HFFc6 (cell line): Measurements from ENCODE around the gene ZDHHC1. TPM values are rescaled to one million over a fixed set of nuclear protein-coding genes. Genes with fewer than 3 reads are reported as not detected.
A peak's percentile ranks its signal among the peaks of the same experiment; 100 is the strongest.

Experiments used
- DNase-seq: peaks from one replicate; pipeline ENCODE4 v3.0.0-alpha.2; 2018
- H3K27ac Mint-ChIP-seq: 2 replicates; pipeline ENCODE4 v1.8.0; 2020; ENCODE audit warnings: mild to moderate bottlenecking, mixed read lengths
- H3K27me3 Mint-ChIP-seq: 2 replicates; pipeline ENCODE4 v1.8.0; 2021; ENCODE audit warnings: mild to moderate bottlenecking, moderate library complexity, mixed read lengths; ENCODE audit not compliant: insufficient read depth
- H3K36me3 Mint-ChIP-seq: 2 replicates; pipeline ENCODE4 v1.8.0; 2021; ENCODE audit warnings: low read depth, mixed read lengths
- H3K4me1 Mint-ChIP-seq: 2 replicates; pipeline ENCODE4 v1.8.0; 2020; ENCODE audit warnings: low read depth, mixed read lengths
- H3K4me3 Mint-ChIP-seq: 2 replicates; pipeline ENCODE4 v1.8.0; 2020; ENCODE audit warnings: mild to moderate bottlenecking, moderate library complexity, mixed read lengths
- H3K9me3 Mint-ChIP-seq: 2 replicates; pipeline ENCODE4 v1.8.0; 2020; ENCODE audit warnings: mild to moderate bottlenecking, mixed read lengths
- CTCF ChIP-seq: fragments of 200-600 bp; sonication (generic); IDR thresholded peaks from 2 replicates; pipeline ENCODE4 v1.5.0; 2021; ENCODE audit warnings: antibody characterized with exemption, mild to moderate bottlenecking
- total RNA-seq, 6 experiments: library from RNA; stranded (reverse); fragmentation: NEBNext Ultra II Directional; extraction: Animal tissue kit (Norgen Biotek cat#: 25700); gene quantifications; 2 replicates in 1 of 6; 3 replicates in 5 of 6; pipeline ENCODE4 v1.2.3, GENCODE V29; 2021

The ZDHHC1 gene
- total RNA-seq, 6 experiments from 2014 or later: 2.1 to 5.4 (median 2.8) TPM

- Mint-ChIP-seq H3K4me3 (no peak overlapping the region), H3K36me3 (no peaks in the 10 kb centered on the region; the same call in 1 of the 2 replicates), H3K27me3 (no peaks in the 10 kb centered on the region), H3K27ac (no peak overlapping the region), H3K9me3 (no peaks in the 10 kb centered on the region), H3K4me1 (peaks cover 50% of the 10 kb centered on the region)
- no peak for TF ChIP-seq CTCF
- no peak for DNase-seq
These were observed 45.5 kb upstream of the ZDHHC1 start for GRCh38 chr16:67461600-67462278.

- Mint-ChIP-seq H3K4me1 (peaks cover 58% of the 10 kb centered on the region), H3K9me3 (no peaks in the 10 kb centered on the region), H3K36me3 (no peaks in the 10 kb centered on the region; the same call in 1 of the 2 replicates), H3K27ac (no peak overlapping the region), H3K4me3 (no peak overlapping the region), H3K27me3 (no peaks in the 10 kb centered on the region)
- TF ChIP-seq CTCF: no peak
- no peak for DNase-seq
These were observed 44.7 kb upstream of the ZDHHC1 start for GRCh38 chr16:67460961-67461360.

GRCh38 chr16:67460168-67460567 lies 43.9 kb upstream of the ZDHHC1 start:
- no peak for TF ChIP-seq CTCF
- Mint-ChIP-seq H3K4me1 (peaks cover 50% of the 10 kb centered on the region), H3K9me3 (no peaks in the 10 kb centered on the region), H3K4me3 (no peak overlapping the region), H3K27ac (no peak overlapping the region; the same call in 1 of the 2 replicates), H3K36me3 (no peaks in the 10 kb centered on the region; the same call in 1 of the 2 replicates), H3K27me3 (no peaks in the 10 kb centered on the region; the same call in 1 of the 2 replicates)
- DNase-seq: no peak

- no peak overlapping the region; the same call in 1 of the 2 replicates for H3K27ac Mint-ChIP-seq
- DNase-seq: no peak
- peaks cover 49% of the 10 kb centered on the region for H3K4me1 Mint-ChIP-seq
- no peaks in the 10 kb centered on the region; the same call in 1 of the 2 replicates for H3K27me3 Mint-ChIP-seq
- H3K4me3 Mint-ChIP-seq: no peak overlapping the region
- H3K9me3 Mint-ChIP-seq: no peaks in the 10 kb centered on the region
- no peak for TF ChIP-seq CTCF
- H3K36me3 Mint-ChIP-seq: no peaks in the 10 kb centered on the region; the same call in 1 of the 2 replicates
These were observed 43.5 kb upstream of the ZDHHC1 start for GRCh38 chr16:67459861-67460150.

GRCh38 chr16:67459066-67459860 lies 43.0 kb upstream of the ZDHHC1 start:
- peak overlapping the region; percentile 55 for H3K27ac Mint-ChIP-seq
- H3K4me3 Mint-ChIP-seq: no peak overlapping the region
- DNase-seq: no peak
- no peak for TF ChIP-seq CTCF
- H3K27me3 Mint-ChIP-seq: no peaks in the 10 kb centered on the region; the same call in 1 of the 2 replicates
- no peaks in the 10 kb centered on the region; the same call in 1 of the 2 replicates for H3K36me3 Mint-ChIP-seq
- no peaks in the 10 kb centered on the region for H3K9me3 Mint-ChIP-seq
- peaks cover 49% of the 10 kb centered on the region for H3K4me1 Mint-ChIP-seq
